ENCODE results near the gene PIGS.

PIGS gene

GRCh38 chr17:28520687-28521086 lies 50.6 kb downstream of the PIGS start:
- ChIA-PET CTCF (interaction anchor here (1.3 to 1.5 kb wide), 2 partner anchors 20 to 26 kb away, joined by 6 to 7 read pairs; no protein-coding TSS in a partner anchor), POLR2A (no interaction called here)
- DNase-seq (ENCODE audit: low read depth, low spot score) = no peak
- H3K4me3 ChIP-seq (ENCODE audit: low read depth, low read length) = no peak overlapping the region
- no peak for TF ChIP-seq CTCF (IDR thresholded peaks at IDR 0.05; ENCODE audit: insufficient read depth, low read length, missing control alignments)

GRCh38 chr17:28519236-28519635 lies 52.1 kb downstream of the PIGS start:
- DNase-seq (ENCODE audit: low read depth, low spot score) = no peak
- H3K4me3 ChIP-seq (ENCODE audit: low read depth, low read length) = no peak overlapping the region
- no peak for TF ChIP-seq CTCF (IDR thresholded peaks at IDR 0.05; ENCODE audit: insufficient read depth, low read length, missing control alignments)
- ChIA-PET POLR2A (no interaction called here), CTCF (interaction anchor here (0.7 to 2.1 kb wide), 2 partner anchors 21 to 29 kb away, joined by 4 to 10 read pairs; no protein-coding TSS in a partner anchor)

DNA sequence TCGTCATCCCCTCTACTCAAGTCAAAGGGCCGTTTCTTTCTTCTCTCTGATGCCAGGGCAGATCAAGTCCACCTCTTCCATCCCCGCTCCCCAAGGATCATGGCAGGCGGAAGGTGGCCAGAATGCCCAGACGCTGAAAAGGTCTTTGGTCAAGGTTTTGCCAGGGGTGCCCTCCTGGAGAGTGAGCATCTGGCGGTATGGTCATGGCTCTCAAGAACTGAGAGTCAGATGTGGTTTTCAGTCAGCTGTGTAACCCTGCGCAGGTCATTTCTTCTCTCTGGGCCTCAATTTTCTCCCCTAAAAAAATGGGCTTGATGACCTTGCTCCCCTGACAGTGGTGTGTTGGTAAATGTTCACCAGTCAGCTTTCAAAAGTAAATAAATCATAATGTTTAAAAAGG lies 52.7 kb downstream of the PIGS start:
- CTCF ChIA-PET = interaction anchor here (2.1 kb wide), 1 partner anchor 22 kb away, joined by 10 read pairs; no protein-coding TSS in a partner anchor
- no peak overlapping the region for H3K4me3 ChIP-seq (ENCODE audit: low read depth, low read length)
- DNase-seq (ENCODE audit: low read depth, low spot score) = no peak
- POLR2A ChIA-PET = no interaction called here
- TF ChIP-seq CTCF (IDR thresholded peaks at IDR 0.05; ENCODE audit: insufficient read depth, low read length, missing control alignments) = no peak

- ChIA-PET POLR2A (no interaction called here), CTCF (interaction anchor here (2.1 kb wide), 1 partner anchor 22 kb away, joined by 10 read pairs; no protein-coding TSS in a partner anchor)
- DNase-seq (ENCODE audit: low read depth, low spot score) = no peak
- H3K4me3 ChIP-seq (ENCODE audit: low read depth, low read length) = no peak overlapping the region
- no peak for TF ChIP-seq CTCF (IDR thresholded peaks at IDR 0.05; ENCODE audit: insufficient read depth, low read length, missing control alignments)
Observed at GRCh38 chr17:28518132-28518531, 53.2 kb downstream of the PIGS start.

DNA sequence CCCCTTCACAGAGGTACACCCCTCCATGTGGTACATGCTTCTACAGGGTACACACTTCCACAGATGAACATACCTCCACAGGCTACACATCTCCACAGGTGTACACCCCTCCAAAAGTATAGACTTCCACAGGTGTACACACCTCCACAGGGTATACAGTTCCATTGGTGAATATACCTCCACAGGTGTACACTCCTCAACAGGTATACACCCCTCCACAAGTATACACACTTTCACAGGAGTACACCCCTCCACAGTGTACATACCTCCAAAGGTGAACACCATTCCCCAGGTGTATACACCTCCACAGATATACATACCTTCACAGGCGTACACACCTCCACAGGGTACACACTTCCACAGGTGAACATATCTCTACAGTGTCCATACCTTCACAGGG lies 55.8 kb downstream of the PIGS start:
- ChIA-PET CTCF (no interaction called here), POLR2A (no interaction called here)
- TF ChIP-seq CTCF (IDR thresholded peaks at IDR 0.05; ENCODE audit: insufficient read depth, low read length, missing control alignments) = no peak
- no peak for DNase-seq (ENCODE audit: low read depth, low spot score)
- H3K4me3 ChIP-seq (ENCODE audit: low read depth, low read length) = no peak overlapping the region

GRCh38 chr17:28514561-28515002 lies 56.7 kb downstream of the PIGS start:
- ChIA-PET CTCF (interaction anchor here (1.3 to 2.5 kb wide), 2 partner anchors 11 to 20 kb away, joined by 4 to 8 read pairs; no protein-coding TSS in a partner anchor), POLR2A (no interaction called here)
- no peak overlapping the region for H3K4me3 ChIP-seq (ENCODE audit: low read depth, low read length)
- TF ChIP-seq CTCF (IDR thresholded peaks at IDR 0.05; ENCODE audit: insufficient read depth, low read length, missing control alignments) = no peak
- no peak for DNase-seq (ENCODE audit: low read depth, low spot score)
